Endothelial cell (in vitro differentiated cells): ENCODE results near the gene SORCS1. TPM values are rescaled to one million over a fixed set of nuclear protein-coding genes. Genes with fewer than 3 reads are reported as not detected.

Experiments
- DNase-seq: peaks from one replicate; pipeline ENCODE4 v3.0.0; 2021; ENCODE audit warnings: low spot score
- H3K27ac Mint-ChIP-seq: one replicate; pipeline ENCODE4 v1.8.0; 2021; ENCODE audit warnings: mixed read lengths, inconsistent platforms; ENCODE audit not compliant: unreplicated experiment
- H3K27me3 Mint-ChIP-seq: one replicate; pipeline ENCODE4 v1.8.0; 2021; ENCODE audit warnings: mild to moderate bottlenecking, moderate library complexity, mixed read lengths, inconsistent platforms; ENCODE audit not compliant: unreplicated experiment
- H3K36me3 Mint-ChIP-seq: one replicate; pipeline ENCODE4 v1.8.0; 2021; ENCODE audit warnings: mild to moderate bottlenecking, low read depth, mixed read lengths, inconsistent platforms; ENCODE audit not compliant: unreplicated experiment
- H3K4me1 Mint-ChIP-seq: one replicate; pipeline ENCODE4 v1.8.0; 2021; ENCODE audit warnings: mild to moderate bottlenecking, mixed read lengths, inconsistent platforms; ENCODE audit not compliant: unreplicated experiment
- H3K4me3 Mint-ChIP-seq: one replicate; pipeline ENCODE4 v1.8.0; 2021; ENCODE audit warnings: mild to moderate bottlenecking, mixed read lengths, inconsistent platforms; ENCODE audit not compliant: unreplicated experiment
- H3K9me3 Mint-ChIP-seq: one replicate; pipeline ENCODE4 v1.8.0; 2021; ENCODE audit warnings: mixed read lengths, inconsistent platforms; ENCODE audit not compliant: unreplicated experiment
- total RNA-seq: library from RNA; stranded (reverse); fragmentation: NEBNext Ultra II Directional; extraction: Animal tissue kit (Norgen Biotek cat#: 25700); gene quantifications from one replicate; pipeline ENCODE4 v1.2.1, GENCODE V29; 2021; ENCODE audit not compliant: unreplicated experiment
- TF ChIP-seq, protein P1 (sequence below): fragments of 200-600 bp; sonication (generic); IDR thresholded peaks from one replicate; pipeline ENCODE4 v1.5.0; 2021; ENCODE audit warnings: antibody characterized with exemption; ENCODE audit not compliant: unreplicated experiment

SORCS1 gene
- total RNA-seq, 1 donor from 2014 or later, result 0.56 TPM

DNA sequence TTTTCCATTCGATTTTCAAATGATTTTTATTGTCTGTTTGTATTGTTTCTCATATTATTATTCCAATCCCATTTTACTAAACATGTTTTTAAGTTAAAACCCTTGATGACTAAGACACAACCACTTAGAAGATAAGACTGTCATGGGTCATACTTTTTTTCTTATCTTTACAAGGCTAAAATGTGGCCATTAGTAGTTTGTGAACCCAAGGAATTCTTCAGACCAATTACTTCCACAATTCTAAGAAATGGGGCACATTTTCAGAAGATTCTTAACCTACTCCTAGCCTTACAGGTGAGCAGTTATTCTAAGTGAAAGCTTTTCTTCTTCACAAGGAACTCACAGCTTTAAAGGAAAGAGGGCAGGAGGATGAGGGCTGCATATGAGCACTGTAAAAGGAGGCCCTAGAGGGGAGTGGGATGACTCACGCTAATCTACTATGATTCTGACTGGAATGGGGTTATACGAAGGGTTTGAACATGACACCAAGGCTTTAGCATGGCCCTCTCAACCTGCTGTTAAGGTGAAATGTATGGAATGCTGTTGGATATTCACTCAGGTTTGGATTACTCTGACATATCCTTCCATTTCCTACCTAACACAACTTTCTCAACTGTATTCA lies 81.0 kb downstream of the SORCS1 start:
- Mint-ChIP-seq H3K4me1 (peaks cover 6% of the 10 kb centered on the region), H3K9me3 (no peaks in the 10 kb centered on the region), H3K27me3 (peaks cover 4% of the 10 kb centered on the region), H3K27ac (no peak overlapping the region), H3K36me3 (no peaks in the 10 kb centered on the region), H3K4me3 (no peak overlapping the region)
- no peak for DNase-seq
- TF ChIP-seq, protein P1, sequence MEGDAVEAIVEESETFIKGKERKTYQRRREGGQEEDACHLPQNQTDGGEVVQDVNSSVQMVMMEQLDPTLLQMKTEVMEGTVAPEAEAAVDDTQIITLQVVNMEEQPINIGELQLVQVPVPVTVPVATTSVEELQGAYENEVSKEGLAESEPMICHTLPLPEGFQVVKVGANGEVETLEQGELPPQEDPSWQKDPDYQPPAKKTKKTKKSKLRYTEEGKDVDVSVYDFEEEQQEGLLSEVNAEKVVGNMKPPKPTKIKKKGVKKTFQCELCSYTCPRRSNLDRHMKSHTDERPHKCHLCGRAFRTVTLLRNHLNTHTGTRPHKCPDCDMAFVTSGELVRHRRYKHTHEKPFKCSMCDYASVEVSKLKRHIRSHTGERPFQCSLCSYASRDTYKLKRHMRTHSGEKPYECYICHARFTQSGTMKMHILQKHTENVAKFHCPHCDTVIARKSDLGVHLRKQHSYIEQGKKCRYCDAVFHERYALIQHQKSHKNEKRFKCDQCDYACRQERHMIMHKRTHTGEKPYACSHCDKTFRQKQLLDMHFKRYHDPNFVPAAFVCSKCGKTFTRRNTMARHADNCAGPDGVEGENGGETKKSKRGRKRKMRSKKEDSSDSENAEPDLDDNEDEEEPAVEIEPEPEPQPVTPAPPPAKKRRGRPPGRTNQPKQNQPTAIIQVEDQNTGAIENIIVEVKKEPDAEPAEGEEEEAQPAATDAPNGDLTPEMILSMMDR, result no peak

DNA sequence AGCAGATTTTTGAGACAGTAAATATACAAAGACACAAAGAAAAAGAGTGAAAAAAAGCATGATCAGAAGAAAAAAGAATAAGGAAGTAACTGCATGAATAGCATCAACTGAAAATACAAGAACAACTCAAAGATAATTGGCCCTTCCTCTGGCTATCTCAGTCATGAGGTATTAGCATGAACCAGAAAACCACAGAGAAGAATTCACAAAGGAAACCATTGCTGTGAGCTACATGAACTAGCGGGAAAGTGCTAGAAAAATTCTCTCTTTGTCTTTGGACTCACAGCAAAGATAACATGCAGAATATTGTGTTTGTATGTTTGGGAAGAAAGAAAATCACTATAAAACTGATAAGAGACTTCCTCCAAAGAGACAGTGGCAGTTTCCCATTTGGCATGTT lies 82.9 kb downstream of the SORCS1 start:
- no peaks in the 10 kb centered on the region for H3K27me3 Mint-ChIP-seq
- H3K4me3 Mint-ChIP-seq, result no peak overlapping the region
- H3K36me3 Mint-ChIP-seq, result no peaks in the 10 kb centered on the region
- H3K9me3 Mint-ChIP-seq, result no peaks in the 10 kb centered on the region
- TF ChIP-seq, protein P1, result no peak
- no peak overlapping the region for H3K27ac Mint-ChIP-seq
- DNase-seq, result no peak
- peaks cover 6% of the 10 kb centered on the region for H3K4me1 Mint-ChIP-seq

DNA sequence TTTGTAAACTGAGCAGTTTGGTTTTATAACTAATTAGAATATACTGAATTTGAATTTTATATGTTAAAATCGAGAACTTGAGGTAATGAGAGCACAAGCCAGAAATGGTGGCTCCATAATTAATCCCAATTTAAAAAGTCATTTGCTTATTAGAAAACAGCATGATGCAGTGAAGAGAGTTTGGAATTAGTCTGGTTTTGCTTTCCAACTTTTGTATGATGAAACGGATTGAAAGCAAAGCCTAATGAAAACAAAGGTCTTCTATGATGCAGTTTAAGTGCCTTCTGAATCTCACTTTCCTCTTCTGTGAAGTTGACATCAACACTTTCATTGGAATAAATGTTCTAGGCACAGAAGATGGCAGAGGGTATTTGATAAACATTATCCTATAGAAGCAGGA lies 89.4 kb downstream of the SORCS1 start:
- Mint-ChIP-seq H3K27me3 (no peaks in the 10 kb centered on the region), H3K36me3 (no peaks in the 10 kb centered on the region), H3K4me1 (no peaks in the 10 kb centered on the region), H3K9me3 (no peaks in the 10 kb centered on the region), H3K4me3 (no peak overlapping the region), H3K27ac (no peak overlapping the region)
- DNase-seq, result no peak
- TF ChIP-seq, protein P1, result no peak

- Mint-ChIP-seq H3K9me3 (no peaks in the 10 kb centered on the region), H3K36me3 (no peaks in the 10 kb centered on the region), H3K27ac (no peak overlapping the region), H3K27me3 (no peaks in the 10 kb centered on the region), H3K4me1 (peaks cover 2% of the 10 kb centered on the region), H3K4me3 (no peak overlapping the region)
- TF ChIP-seq, protein P1, result no peak
- no peak for DNase-seq
Observed at GRCh38 chr10:107072786-107073185, 91.7 kb downstream of the SORCS1 start.

DNA sequence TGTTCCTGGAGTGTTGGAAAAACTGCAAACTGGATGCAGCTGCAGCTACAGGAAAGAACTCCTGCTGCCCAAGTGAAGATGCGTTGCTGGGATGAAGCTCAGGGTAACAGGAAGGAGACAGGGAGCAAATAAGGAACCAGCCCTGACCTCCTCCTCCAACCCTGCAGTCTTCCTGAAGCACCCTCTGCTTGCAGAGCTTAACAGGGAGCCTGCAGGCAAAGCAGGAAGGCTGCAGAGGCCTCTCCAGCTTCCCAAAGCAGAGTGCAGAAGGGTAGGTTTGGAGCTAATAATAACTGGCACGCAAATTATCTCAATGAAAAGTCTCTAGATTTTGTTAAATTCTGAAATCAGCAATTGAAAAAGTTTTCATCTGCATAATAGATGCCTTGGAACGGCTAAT lies 92.5 kb downstream of the SORCS1 start:
- no peak overlapping the region for H3K4me3 Mint-ChIP-seq
- no peaks in the 10 kb centered on the region for H3K36me3 Mint-ChIP-seq
- no peaks in the 10 kb centered on the region for H3K9me3 Mint-ChIP-seq
- peaks cover 2% of the 10 kb centered on the region for H3K4me1 Mint-ChIP-seq
- TF ChIP-seq, protein P1, result no peak
- H3K27ac Mint-ChIP-seq, result no peak overlapping the region
- DNase-seq, result no peak
- no peaks in the 10 kb centered on the region for H3K27me3 Mint-ChIP-seq
